HTR-8/SVneo (cell line): Measurements from ENCODE around the gene CLCNKB.
"Not testable (repeated sequence)": the region's sequence is repeated elsewhere in the genome, so short reads cannot be mapped to it uniquely, and the experiment has no call there.

Experiments
- DNase-seq: peaks from one replicate; pipeline ENCODE4 v3.0.0; 2011; ENCODE audit warnings: low spot score, mixed read lengths; ENCODE audit not compliant: insufficient read length
- FAIRE-seq: peaks from 2 replicates; lab custom pipeline; 2011; peaks lifted over from hg19 to GRCh38; lab: Jason Lieb, UNC

Gene CLCNKB

DNA sequence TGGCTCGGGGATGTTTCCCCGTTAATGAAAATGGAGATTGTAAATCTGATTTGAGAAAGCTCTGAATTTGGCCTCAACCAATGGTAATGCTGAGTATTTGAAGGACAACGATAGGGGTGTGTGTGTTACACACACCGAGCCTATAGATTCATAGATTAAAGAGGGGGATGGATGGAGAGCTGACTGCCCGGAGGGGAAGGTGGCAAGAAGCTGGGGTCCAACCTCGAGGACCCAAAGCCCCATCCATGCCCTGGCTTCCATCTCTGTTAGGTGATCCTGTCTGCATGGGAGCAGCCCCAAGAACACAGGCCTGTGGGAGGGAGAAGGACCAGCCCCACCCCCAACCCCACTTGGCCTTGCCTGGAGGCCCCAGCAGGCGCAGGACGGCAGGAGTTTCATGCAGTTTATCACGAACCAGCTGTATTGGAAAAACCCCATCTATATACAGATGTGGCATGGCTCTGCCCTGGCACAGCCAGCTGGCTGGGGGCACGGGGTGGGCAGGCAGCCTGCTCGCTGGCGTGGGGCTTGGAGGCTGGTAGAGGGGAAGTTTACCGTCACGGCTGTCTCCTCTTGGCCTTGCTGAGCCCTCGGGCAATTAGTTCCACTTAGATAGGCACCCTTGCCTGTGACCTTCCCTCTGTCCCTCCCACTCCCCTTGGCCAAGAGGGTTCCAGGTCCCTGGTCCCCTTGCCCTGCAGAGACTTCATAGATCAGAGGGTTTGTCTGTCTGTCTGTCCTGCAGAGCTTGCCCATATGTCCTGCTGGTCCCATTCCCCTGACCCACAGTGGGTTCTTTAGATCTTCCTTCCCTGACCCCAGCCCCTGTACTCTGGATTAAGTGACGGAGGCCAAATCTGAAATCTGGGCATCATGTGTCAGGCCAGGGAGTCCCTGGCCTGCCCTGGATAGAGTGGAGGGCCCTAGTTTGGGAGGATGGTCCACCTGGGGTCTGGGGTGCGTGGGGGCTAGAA, 28.8 kb upstream of the CLCNKB start:
- DNase-seq (no peak), FAIRE-seq (no peak)

DNA sequence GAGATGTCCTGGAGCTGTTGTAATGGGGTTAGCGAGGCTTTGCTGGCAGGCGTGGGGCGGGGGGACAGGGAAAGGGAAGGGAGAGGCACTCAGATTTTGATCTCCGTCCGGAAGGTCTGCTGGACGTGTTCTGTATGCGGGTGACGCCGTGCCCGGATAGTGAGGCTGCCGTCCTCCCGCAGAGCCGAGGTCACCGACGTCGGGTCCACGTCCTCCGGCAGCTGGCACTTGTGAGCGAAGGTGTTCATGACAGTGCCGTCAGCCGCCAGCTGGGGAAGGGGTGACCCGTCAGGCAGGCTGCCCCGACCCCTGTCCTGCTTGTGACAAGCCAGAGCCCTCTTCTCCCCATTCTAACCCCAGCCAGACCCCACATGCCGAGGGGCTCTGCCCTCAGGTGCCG, 28.1 kb upstream of the CLCNKB start:
- no peak for DNase-seq
- FAIRE-seq: no peak

DNA sequence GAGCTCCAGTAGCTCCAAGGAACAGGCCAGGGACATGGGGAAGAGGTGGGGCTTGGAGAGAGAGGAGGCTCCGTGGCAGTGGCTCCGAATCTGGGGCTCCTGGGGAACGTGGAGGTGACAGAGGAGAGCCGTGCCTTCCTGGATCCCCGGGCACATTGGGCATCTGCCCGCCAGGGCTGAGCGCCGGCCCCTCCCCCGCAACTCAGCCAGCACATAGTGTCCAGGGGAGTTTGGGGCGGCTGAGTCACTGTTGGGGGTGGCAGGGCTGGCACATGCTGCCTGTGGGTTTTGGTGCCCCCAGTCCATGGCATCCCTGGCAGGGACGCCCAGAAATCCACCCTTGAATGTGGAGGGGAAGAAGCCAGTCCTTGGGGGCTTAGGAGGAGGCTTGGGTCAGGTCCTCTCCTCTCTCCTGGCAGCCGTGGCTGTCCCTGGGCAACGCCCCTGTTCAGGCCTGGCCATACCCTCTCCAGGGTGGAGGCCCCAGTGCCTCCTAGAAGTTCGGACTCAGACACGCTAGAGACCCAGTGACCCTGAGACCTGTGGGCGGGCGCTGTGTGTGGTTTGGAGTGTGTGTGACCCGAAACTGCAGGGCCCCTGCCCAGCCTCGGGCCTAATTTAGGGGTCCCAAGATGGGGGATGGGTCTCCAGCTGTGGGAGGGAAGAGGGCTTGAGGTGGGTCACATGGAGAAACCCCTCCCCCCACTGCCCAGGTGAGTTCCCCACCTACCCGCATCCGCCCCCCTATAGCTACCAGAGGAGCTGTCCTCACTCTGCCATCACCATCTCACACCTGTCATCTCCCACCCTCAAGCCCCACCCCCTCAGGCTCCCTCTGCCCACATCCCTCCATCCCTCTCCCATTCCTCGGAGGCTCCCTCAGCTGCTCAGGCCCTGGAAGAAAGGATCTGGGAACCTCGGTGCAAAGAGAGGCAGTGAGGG, 27.4 kb upstream of the CLCNKB start:
- DNase-seq (no peak), FAIRE-seq (no peak)

DNA sequence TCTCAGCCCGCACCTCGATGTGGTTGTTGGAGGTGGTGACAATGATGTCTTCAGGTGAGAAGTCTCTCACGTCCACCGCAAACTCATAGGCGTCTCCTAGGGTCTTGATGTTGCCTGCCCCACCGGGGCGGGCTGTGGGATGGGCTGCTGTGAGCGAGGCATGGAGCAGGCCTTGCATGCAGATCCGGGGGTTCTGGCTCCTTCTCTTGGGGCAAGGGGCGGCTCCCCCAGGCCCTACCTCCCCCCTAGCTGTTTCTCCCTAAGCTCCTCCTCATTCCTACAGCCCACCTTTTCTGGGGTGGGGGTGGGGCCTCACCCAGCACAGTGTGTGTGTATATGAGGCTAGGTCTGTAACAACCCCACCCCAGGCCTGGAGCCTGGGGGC, 26.5 kb upstream of the CLCNKB start:
- no peak for DNase-seq
- FAIRE-seq: no peak

DNA sequence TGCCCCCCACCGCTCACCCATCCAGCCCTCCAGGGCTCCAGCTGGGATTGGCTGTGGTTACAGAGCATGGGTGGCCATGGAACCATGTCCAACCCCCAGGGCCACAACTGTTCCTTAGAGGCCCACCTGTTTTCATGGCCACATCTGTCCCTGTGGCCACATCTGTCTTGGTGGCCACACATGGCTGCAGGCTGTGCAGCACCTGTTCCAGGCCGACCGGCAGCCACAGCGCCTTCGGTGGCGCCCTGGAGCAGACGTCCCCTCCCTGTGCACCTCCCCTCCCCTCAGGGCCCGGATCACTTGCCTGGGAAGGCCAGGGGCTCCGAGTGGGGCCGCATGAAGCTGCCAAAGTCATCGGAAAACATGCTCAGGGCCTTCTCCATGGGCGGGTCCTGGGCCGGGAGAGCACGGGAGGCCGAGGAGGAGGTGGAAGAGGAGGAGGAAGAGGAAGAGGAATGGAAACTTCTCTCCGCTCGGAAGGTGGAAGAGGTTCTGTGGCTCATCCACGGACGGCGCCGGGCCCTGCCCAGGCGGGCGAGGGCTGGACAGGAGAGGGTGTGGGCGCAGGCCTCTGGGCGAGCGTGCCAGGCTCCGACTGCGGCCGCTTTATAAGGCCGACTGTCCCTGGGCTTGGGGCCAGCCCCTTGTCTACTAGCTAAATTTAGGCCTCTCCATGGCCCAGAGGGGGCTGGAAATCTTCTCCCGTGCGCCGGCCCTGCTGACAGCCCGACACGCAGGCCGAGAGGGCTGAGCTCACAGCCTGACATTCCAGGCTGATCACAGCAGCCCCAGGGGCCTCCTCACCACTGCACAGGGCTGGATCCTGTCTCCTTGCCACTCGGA, 25.9 kb upstream of the CLCNKB start, which contains the start of gene HSPB7:
Gene HSPB7, minus strand, starts transcription at position 583 of the 843 bp plus-strand sequence. Its CDS starts 80 bp downstream, at position 503.
- DNase-seq: no peak
- FAIRE-seq: no peak

DNA sequence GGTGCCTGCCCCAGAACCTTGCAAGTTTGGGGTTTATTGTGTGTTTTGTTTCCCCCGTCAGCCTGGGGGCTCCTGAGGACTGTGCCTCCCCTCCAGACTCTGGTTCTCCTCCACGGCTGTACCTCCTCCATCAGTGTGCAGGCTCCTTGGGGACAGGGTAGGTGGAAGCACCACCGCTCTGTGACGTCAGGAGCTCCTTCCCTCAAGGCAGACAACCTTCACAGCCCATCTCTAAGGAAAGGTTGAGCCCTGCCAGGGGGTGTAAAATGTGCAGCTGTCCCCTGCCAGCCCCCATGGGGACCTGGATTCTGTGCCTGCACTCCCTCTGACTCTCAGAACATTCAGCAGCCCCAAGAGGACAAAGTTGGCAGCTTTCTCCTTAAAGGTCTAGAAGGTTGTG, 25.3 kb upstream of the CLCNKB start:
- FAIRE-seq (no peak), DNase-seq (no peak)

DNA sequence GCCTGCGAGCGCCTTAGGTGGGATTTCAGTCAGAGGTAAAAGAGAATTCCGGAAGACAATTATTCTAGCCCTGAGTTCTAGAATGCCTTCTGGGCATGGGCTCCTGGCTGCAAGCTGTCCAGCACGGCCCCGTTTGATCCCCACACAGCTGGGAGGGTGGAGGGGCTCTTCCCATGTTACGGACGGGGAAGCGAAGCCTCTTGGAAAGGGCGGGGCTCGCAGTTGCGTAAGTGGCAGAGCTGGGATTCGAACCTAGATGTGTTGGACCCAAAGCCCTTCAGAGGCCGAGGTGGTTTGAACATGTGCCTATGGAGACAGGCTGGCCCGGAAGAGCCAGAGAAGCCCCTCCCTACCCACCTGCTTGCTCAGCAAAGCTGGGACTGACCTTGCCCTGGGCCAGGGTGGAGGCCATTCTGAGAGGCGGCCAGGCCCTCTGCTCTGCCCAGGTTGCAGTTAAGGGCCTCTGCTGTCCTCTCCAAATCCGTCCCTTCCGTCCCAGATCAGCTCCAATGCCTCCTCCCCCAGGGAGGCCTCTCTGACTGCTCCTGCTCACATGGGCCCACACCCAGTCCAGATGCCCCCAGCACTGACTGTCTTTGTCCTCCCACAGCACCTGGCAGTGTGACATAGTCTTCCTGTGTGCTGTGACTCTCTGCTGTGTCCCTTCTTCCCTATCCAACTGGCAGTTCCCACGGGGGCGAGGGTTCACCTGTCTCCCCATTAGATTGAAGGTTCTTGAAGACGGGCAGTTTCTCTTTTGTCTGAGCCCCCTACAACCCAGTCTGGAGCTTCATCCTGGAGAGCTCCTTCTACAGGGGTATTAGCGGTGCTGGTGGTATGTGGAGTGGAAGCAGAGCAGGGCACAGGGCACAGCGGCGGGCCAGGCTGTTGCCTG, 24.6 kb upstream of the CLCNKB start:
- no peak for FAIRE-seq
- no peak for DNase-seq

DNA sequence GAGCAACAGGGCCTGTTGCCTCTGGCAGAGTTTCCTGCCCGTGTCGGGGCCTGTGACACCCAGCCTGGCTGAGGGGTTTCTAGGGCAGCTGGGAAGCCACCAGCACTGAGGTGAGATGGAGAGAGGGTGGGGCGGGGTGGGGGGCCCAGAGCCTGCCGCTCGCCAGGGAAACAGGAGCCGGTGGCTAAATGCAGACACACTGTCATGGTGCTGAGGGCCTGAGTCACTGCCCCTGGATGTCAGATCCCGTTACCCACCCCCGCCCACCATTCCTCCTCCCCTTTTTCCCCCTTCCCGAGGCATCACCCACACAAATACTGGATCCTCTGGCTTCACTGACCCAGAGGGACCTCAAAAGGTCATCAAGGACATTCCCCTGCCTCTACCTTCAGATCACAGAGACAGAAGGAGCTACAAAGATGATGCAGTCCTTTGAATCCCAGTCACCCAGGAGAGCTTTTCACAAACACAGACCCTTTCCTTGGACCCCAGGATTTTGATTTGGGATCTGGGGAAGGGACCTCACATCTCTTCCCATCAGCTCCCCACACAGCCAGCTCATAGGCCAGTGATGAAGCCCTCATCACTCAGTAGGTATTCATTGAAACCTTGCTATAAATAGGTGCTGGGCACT, 23.8 kb upstream of the CLCNKB start:
- no peak for FAIRE-seq
- DNase-seq: no peak

DNA sequence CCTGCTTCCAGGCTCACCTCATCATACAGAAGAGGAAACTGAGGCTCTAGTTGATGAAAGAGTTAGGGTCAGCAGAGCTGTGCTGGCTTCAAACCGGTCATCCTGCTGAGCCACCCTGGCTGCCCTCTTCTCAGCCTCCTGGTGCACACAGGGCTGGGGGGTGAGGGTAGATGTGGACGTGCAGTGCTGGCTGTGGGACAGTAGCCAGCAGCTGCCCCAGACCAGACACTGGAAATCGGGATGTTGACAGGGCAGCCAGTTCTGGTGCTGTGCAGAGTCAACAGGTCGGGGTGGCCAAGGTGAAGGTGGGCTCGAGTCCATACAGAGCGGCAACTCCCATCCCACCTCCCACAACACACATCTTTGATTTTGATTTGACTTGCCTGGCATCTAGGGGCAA, 23.3 kb upstream of the CLCNKB start:
- DNase-seq: no peak
- no peak for FAIRE-seq

DNA sequence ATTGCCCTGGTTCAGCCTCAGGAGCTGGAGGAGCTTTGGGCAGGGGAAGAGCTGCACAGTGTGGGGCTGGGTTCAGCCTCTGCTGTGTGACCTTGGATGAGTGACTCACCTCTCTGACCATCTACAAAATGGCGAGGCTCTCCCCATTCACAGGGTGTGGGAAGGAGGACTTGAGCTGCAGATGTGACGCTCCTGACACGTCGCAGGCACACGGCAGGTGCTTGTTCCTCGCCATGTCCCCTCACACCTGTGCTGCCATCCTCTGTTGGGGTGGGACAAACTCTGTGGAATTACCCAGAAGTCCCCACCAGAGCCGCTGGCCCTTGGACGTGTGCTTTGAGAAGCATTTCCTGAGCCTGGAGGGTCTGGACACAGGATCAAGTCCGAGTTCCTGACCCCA, 22.7 kb upstream of the CLCNKB start:
- not testable (repeated sequence) for DNase-seq
- FAIRE-seq: peak; percentile 46

DNA sequence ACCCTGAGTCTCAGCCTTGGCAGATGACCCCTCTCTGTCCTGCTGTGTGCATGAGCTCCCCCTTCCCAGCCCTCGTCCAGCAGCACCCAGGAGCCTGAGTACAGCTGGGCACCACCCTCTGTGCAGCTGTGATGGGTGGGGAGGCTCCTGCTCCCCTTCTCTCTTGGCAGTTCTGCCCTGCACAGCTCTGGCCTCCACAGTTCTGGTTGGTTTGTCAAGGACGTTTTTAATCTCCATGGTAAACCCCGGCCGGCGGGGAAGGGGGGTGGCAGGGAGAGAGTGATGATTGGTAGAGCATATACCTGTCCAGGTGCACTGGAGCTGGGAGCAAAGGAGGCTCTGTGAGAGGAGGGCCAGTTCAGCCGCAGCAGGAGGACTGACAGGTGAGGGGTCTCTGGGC, 21.9 kb upstream of the CLCNKB start, which contains the start of gene CLCNKA:
Gene CLCNKA, plus strand, starts transcription at position 356 of the 400 bp plus-strand sequence. CDS start 584 bp downstream, outside the sequence.
- DNase-seq (no peak), FAIRE-seq (no peak)

DNA sequence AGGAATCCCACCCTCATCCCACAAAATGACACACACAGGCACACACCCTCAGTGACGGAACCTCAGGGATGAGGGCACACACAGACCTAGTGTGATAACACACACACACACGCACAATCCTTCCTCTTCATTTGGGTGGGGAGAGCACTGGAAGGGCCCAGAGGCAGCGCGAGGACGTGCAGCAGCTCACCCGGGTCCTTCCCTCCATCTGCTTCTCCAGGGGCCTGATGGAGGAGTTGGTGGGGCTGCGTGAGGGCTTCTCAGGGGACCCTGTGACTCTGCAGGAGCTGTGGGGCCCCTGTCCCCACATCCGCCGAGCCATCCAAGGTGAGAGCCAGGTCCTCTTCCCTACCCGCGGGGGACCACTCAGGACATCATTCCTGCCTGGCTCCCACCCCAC, 21.2 kb upstream of the CLCNKB start:
- DNase-seq: no peak
- no peak for FAIRE-seq

DNA sequence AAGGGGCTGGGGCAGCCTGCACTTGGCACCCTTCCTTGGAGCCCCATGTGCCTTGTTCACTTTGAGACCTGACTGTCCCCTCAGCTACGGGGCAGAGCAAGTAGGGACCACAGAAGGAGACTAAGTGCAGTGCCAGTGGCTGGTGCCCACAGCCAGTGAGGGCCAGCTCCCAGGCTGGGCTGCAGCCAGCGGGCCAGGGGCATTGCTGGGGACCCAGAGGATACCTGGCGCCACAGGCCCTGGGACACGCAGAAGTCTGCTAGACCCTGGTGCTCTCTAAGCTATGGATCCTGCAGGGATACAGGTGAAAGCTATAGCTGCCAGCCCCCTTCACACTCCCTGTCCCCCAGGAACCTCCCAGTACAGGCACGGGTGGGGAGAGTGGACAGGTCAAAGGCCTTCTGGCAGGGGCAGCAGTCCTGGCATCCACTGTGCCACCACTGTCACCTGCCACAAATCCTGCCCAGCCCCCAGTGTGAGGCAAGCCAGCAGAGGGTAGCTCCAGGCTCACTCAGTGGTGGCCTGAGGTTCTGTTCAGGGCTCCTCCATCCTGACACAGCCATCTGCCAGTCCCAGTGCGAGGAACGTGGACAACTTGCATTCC, 20.4 kb upstream of the CLCNKB start:
- FAIRE-seq (no peak), DNase-seq (no peak)

DNA sequence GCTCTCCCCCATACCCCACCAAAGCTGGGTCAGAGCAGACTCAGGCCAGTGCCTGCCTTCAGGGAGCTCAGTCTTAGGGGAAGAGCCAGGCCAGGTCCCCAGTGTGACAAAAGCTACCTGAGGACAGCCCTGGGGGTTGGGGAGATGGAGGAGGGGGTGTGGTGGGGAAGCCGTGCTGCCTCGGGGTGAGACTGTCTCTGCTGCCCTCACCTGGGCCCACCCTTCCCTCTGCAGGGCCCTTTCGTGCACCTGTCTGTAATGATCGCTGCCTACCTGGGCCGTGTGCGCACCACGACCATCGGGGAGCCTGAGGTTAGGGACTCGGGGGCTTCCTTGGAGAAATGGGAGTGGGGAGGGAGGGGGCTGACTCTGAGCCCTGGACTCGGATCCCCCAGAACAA, 17.3 kb upstream of the CLCNKB start:
- not testable (repeated sequence) for FAIRE-seq

DNA sequence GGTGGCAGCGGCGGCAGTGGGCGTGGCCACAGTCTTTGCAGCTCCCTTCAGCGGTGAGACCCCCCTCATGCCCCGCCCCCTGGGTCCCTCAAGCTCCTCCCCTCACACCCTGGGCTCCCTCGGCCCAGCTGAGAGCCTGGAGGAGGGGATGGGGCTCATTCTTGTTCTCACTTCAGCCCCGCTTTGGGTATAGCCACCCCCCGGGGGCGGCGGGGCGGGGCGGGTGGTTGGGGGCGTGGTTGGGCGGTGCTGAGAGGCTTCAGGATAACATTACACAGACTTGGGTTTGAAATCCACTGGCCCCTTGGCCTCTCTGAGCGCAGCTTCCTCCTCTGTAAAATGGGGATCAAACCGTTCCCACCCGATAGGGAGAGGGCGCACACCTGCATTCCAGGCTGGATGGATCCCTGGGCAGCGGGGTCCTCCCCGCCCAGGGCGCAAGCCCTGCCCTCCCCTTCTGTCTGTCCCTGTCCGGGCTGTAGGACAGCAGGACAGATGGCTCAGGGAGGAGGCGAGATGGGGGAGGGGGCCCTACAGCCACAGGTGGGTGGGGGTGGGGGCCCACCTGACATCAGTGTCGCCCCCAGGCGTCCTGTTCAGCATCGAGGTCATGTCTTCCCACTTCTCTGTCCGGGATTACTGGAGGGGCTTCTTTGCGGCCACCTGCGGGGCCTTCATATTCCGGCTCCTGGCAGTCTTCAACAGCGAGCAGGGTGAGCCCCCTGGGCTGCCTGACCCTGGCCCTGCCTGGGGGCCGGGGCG, 16.7 kb upstream of the CLCNKB start:
- DNase-seq: no peak
- FAIRE-seq: no peak

More for the DNA sequence above, 17.3 kb upstream of the CLCNKB start:
- not testable (repeated sequence) for DNase-seq

DNA sequence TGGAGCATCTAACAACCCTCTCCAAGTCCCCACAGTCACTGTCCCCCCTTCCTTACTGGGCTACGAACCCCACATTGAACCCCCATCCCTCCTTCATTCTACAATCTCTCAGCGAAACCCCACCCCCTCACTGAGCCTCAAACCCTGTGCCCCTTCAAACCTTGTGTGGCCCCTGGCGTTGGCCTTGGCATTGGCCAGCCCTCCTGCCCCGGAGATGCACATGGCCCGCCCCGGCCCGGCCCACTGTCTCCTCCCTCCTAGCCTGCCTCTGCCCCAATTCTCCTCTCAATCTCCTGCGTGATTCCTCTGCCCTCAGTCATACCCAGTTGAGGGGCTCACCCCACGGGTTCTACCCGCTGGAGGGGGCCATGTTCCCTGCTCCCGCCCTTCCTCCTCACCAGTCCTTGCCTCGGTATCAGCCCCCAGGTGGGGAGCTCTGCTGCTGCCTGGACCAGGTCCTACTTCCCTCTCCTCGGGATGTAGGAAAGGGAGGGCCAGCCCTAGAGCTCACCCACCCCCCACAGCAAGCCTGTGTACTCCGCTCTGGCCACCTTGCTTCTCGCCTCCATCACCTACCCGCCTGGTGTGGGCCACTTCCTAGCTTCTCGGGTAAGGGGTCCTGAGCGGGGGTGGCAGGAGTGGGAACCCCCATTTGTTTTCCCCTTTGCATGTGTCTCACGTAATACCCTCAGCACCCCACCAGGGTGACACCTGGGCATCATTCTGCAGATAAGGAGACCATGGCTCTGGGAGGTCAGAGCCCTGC, 15.2 kb upstream of the CLCNKB start:
- DNase-seq (no peak), FAIRE-seq (no peak)

DNA sequence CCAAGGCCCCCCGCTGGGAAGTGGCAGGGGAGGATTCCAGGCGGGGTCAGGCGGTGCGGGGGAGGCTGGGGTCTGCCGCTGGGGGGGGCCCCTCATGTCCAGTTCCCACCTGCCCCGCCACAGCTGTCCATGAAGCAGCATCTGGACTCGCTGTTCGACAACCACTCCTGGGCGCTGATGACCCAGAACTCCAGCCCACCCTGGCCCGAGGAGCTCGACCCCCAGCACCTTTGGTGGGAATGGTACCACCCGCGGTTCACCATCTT, 14.6 kb upstream of the CLCNKB start:
- not testable (repeated sequence) for DNase-seq

More for the DNA sequence above, 14.6 kb upstream of the CLCNKB start:
- not testable (repeated sequence) for FAIRE-seq
